OCI-LY3 (cell line): ENCODE results near the gene NT5M.

ENCODE experiments used
- CTCF ChIP-seq: fragments of 200-600, 300-600 bp; sonication (generic); IDR thresholded peaks from 2 replicates; pipeline ENCODE4 v1.5.1; 2014; ENCODE audit warnings: antibody characterized with exemption, low read length, low read depth
- EZH2phosphoT487 ChIP-seq: fragments of 200-600 bp; shearing (Covaris generic); IDR thresholded peaks from 2 replicates; pipeline ENCODE4 v1.6.1; 2018; ENCODE audit warnings: antibody characterized with exemption, mixed run types, low read depth

- TF ChIP-seq CTCF (no peak), EZH2phosphoT487 (no peak)
Observed at GRCh38 chr17:17264430-17264829, 38.7 kb upstream of the NT5M start.
